BE2C (cell line): ENCODE measurements around the gene CAMK2D.

ENCODE experiments used
- DNase-seq: peaks from one replicate; pipeline ENCODE4 v3.0.0-alpha.2; 2020
- H3K27me3 ChIP-seq: fragments of 250-450 bp; sonication (Bioruptor Pico); 2 replicates; pipeline ENCODE4 v1.5.1; 2020; ENCODE audit warnings: mild to moderate bottlenecking
- H3K36me3 ChIP-seq: fragments of 250-450 bp; sonication (Bioruptor Pico); 2 replicates; pipeline ENCODE4 v1.5.1; 2020; ENCODE audit warnings: mild to moderate bottlenecking
- H3K4me1 ChIP-seq: fragments of 250-450 bp; sonication (Bioruptor Pico); 2 replicates; pipeline ENCODE4 v1.5.1; 2020
- H3K4me3 ChIP-seq: 2 replicates; pipeline ENCODE4 v1.5.1; 2011; ENCODE audit warnings: low read depth, low read length
- H3K9me3 ChIP-seq: fragments of 250-450 bp; sonication (Bioruptor Pico); 2 replicates; pipeline ENCODE4 v1.5.1; 2020
- CTCF ChIP-seq: IDR thresholded peaks from 2 replicates; pipeline ENCODE4 v1.5.1; 2012; ENCODE audit warnings: mild to moderate bottlenecking, low read depth, low read length

Gene CAMK2D

GRCh38 chr4:113636438-113636818 is 125.1 kb downstream of the CAMK2D start:
- Histone ChIP-seq H3K4me1 (peaks cover 20% of the 10 kb centered on the region), H3K9me3 (no peaks in the 10 kb centered on the region), H3K4me3 (no peak overlapping the region), H3K27me3 (no peaks in the 10 kb centered on the region), H3K36me3 (no peaks in the 10 kb centered on the region)
- DNase-seq, result no peak
- peak; percentile 20; the same call in 1 of the 2 replicates for TF ChIP-seq CTCF

- TF ChIP-seq CTCF, result no peak
- Histone ChIP-seq H3K36me3 (no peaks in the 10 kb centered on the region), H3K4me3 (no peak overlapping the region), H3K4me1 (peaks cover 22% of the 10 kb centered on the region), H3K27me3 (no peaks in the 10 kb centered on the region), H3K9me3 (no peaks in the 10 kb centered on the region)
- no peak for DNase-seq
Observed at GRCh38 chr4:113635739-113636437, 125.7 kb downstream of the CAMK2D start.

- no peaks in the 10 kb centered on the region for H3K9me3 ChIP-seq
- TF ChIP-seq CTCF, result no peak
- no peaks in the 10 kb centered on the region for H3K27me3 ChIP-seq
- DNase-seq, result no peak
- peaks cover 31% of the 10 kb centered on the region for H3K4me1 ChIP-seq
- H3K4me3 ChIP-seq, result no peak overlapping the region
- no peaks in the 10 kb centered on the region for H3K36me3 ChIP-seq
Observed at GRCh38 chr4:113634081-113634969, 127.2 kb downstream of the CAMK2D start.

GRCh38 chr4:113633467-113633866 is 128.1 kb downstream of the CAMK2D start:
- no peaks in the 10 kb centered on the region for H3K27me3 ChIP-seq
- TF ChIP-seq CTCF, result no peak
- no peaks in the 10 kb centered on the region for H3K9me3 ChIP-seq
- peak; percentile 55 for DNase-seq
- no peak overlapping the region for H3K4me3 ChIP-seq
- H3K36me3 ChIP-seq, result no peaks in the 10 kb centered on the region
- peaks cover 31% of the 10 kb centered on the region for H3K4me1 ChIP-seq

- Histone ChIP-seq H3K27me3 (no peaks in the 10 kb centered on the region), H3K9me3 (no peaks in the 10 kb centered on the region), H3K4me3 (no peak overlapping the region), H3K4me1 (peaks cover 59% of the 10 kb centered on the region), H3K36me3 (no peaks in the 10 kb centered on the region)
- DNase-seq, result no peak
- TF ChIP-seq CTCF, result no peak
Observed at GRCh38 chr4:113628711-113629110, 132.8 kb downstream of the CAMK2D start.

GRCh38 chr4:113627321-113627720 is 134.2 kb downstream of the CAMK2D start:
- Histone ChIP-seq H3K4me3 (no peak overlapping the region), H3K36me3 (no peaks in the 10 kb centered on the region), H3K9me3 (no peaks in the 10 kb centered on the region), H3K4me1 (peaks cover 49% of the 10 kb centered on the region), H3K27me3 (no peaks in the 10 kb centered on the region)
- no peak for DNase-seq
- no peak for TF ChIP-seq CTCF
